Ectodermal cell (in vitro differentiated cells): ENCODE data around the gene CACYBP.
"Not testable (repeated sequence)": the region's sequence is repeated elsewhere in the genome, so short reads cannot be mapped to it uniquely, and the experiment has no call there.

Experiments used
- H3K27ac ChIP-seq: 2 replicates; pipeline ENCODE4 v1.7.0; 2013; ENCODE audit warnings: mild to moderate bottlenecking, low read depth, low read length; ENCODE audit not compliant: insufficient read depth, poor library complexity, severe bottlenecking
- H3K27me3 ChIP-seq: 2 replicates; pipeline ENCODE4 v1.7.0; 2013; ENCODE audit warnings: mild to moderate bottlenecking, low read length; ENCODE audit not compliant: insufficient read depth, control insufficient read depth, poor library complexity, severe bottlenecking
- H3K36me3 ChIP-seq: one replicate; pipeline ENCODE4 v1.7.0; 2013; ENCODE audit warnings: low read length; ENCODE audit not compliant: control insufficient read depth, insufficient read depth
- H3K4me1 ChIP-seq: one replicate; pipeline ENCODE4 v1.7.0; 2013; ENCODE audit warnings: low read length; ENCODE audit not compliant: control insufficient read depth, insufficient read depth
- H3K4me3 ChIP-seq: 2 replicates; pipeline ENCODE4 v1.7.0; 2013; ENCODE audit warnings: low read depth, low read length, control low read depth; ENCODE audit not compliant: insufficient read depth
- H3K9me3 ChIP-seq: 2 replicates; pipeline ENCODE4 v1.7.0; 2013; ENCODE audit warnings: mild to moderate bottlenecking, low read length, moderate library complexity; ENCODE audit not compliant: control insufficient read depth
- WGBS, 2 experiments: methylation state at CpG; one replicate each; pipeline ENCODE4 v1.1.7; 2013; ENCODE audit warnings: missing lambda C conversion rate in 2 of 2; 5-methylcytosine and 5-hydroxymethylcytosine counted together

Gene CACYBP

DNA sequence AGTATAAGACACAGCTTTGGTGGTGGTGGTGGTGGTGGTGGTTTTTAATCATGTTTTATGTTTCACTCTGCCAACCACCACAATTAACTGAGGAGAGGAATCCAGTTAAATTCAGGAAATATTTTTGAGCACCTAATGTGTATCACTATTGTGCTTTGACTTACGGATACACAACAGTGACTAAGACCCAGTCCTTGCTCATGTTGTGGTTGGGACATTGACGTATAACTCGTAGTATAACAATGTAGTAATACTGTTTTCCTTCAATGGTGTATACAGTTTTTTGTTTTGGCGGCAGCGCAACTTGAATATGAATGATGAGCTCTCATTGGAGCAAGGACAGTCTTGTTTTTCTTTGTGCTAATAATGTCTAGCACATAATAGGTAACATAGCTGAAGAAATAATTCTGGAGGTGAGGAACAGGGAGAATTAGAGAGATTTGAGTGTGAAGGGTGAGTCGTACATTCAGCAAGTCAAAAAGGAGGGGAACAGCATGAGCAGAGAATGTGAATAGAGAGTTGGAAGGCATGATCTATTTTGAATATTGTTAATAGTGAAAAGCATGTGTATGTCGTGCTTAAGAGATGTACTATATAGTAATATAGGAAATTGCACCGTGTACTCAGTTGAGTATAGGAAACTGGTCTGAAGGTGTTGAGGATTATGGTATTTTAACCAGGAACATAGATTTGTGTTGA, 5.5 kb downstream of the CACYBP start:
- H3K4me1 ChIP-seq: peaks cover 8% of the 10 kb centered on the region
- H3K27ac ChIP-seq: no peak overlapping the region
- H3K36me3 ChIP-seq: peaks cover 31% of the 10 kb centered on the region
- H3K4me3 ChIP-seq: no peak overlapping the region
- H3K9me3 ChIP-seq: no peaks in the 10 kb centered on the region
- WGBS, 2 experiments: 94 to 96% methylated on average over 8 of the region's 8 CpGs
- no peaks in the 10 kb centered on the region for H3K27me3 ChIP-seq

DNA sequence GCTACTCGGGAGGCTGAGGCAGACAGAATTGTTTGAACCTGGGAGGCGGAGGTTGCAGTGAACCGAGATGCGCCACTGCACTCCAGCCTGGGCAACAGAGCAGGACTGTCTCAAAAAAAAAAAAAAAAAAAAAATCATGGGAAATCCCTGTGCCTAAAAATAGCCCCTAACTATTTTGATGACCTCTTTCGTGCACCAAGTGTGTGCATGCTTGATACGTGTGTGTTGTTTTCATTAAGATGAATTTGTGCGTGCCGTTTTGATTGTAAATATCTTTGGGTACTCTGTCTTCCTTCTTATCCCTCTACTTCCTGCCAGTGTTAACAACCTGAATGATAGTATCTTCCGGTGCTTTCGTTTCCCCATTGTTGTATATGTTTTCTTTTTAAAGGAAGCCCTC, 9.8 kb downstream of the CACYBP start:
- H3K36me3 ChIP-seq: peaks cover 70% of the 10 kb centered on the region
- WGBS, 2 experiments: 93 to 96% methylated on average over 8 to 10 of the region's 10 CpGs

DNA sequence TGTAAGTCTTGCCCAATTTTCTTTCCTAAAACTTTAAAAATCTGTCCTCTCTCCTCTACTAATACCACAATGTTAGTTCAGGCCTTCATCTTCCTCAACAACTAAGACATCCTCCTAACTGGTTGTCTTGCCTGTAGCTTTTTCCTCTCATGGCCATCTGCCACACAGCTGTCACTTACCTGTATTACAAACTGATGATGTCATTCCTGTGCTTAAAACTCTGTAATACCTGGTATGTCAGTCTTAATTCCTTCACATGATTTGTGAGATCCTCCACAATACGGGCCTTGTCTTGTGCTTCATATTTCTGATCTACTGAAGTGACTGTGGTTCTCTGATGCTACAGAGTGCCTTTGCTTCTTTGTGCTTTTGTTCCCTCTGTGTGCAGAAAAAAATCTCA, 13.7 kb downstream of the CACYBP start:
- H3K36me3 ChIP-seq: peaks cover 50% of the 10 kb centered on the region

More for the DNA sequence above, 9.8 kb downstream of the CACYBP start:
- no peaks in the 10 kb centered on the region for H3K27me3 ChIP-seq
- no peak overlapping the region for H3K27ac ChIP-seq
- H3K4me1 ChIP-seq: no peaks in the 10 kb centered on the region
- H3K9me3 ChIP-seq: no peaks in the 10 kb centered on the region
- no peak overlapping the region for H3K4me3 ChIP-seq

GRCh38 chr1:175015243-175015642, 15.5 kb downstream of the CACYBP start:
- Histone ChIP-seq H3K9me3 (no peaks in the 10 kb centered on the region), H3K4me3 (no peak overlapping the region), H3K27ac (no peak overlapping the region), H3K27me3 (no peaks in the 10 kb centered on the region), H3K4me1 (no peaks in the 10 kb centered on the region), H3K36me3 (peaks cover 44% of the 10 kb centered on the region)
- 88 to 96% methylated on average over 3 to 4 of the region's 4 CpGs for WGBS, 2 experiments

More for the DNA sequence above, 13.7 kb downstream of the CACYBP start:
- Histone ChIP-seq H3K9me3 (no peaks in the 10 kb centered on the region), H3K27ac (no peak overlapping the region), H3K4me1 (no peaks in the 10 kb centered on the region), H3K4me3 (no peak overlapping the region), H3K27me3 (no peaks in the 10 kb centered on the region)
- 97 to 100% methylated on average over 1 of the region's 1 CpG for WGBS, 2 experiments

DNA sequence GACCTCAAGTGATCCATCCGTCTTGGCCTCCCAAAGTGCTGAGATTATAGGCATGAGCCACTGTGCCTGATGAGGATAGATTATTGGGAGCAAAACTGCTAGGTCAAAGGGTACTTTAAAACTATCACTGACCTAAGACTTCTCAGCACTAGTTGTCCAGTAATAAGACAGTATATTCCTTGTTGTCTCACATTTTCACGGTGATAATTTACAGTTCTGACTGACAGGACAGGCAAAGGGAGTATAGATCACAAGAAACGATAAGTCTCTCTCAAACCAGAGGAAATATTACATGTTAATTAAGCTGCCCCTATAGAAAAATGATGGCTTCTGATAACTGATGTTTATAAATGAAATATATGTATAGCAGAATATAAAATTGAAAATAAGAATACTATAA, 19.8 kb downstream of the CACYBP start:
- no peak overlapping the region for H3K4me3 ChIP-seq
- H3K4me1 ChIP-seq: no peaks in the 10 kb centered on the region
- 91 to 94% methylated on average over 2 to 3 of the region's 3 CpGs for WGBS, 2 experiments
- no peaks in the 10 kb centered on the region for H3K9me3 ChIP-seq
- H3K27me3 ChIP-seq: no peaks in the 10 kb centered on the region
- H3K36me3 ChIP-seq: peaks cover 5% of the 10 kb centered on the region
- H3K27ac ChIP-seq: no peak overlapping the region

DNA sequence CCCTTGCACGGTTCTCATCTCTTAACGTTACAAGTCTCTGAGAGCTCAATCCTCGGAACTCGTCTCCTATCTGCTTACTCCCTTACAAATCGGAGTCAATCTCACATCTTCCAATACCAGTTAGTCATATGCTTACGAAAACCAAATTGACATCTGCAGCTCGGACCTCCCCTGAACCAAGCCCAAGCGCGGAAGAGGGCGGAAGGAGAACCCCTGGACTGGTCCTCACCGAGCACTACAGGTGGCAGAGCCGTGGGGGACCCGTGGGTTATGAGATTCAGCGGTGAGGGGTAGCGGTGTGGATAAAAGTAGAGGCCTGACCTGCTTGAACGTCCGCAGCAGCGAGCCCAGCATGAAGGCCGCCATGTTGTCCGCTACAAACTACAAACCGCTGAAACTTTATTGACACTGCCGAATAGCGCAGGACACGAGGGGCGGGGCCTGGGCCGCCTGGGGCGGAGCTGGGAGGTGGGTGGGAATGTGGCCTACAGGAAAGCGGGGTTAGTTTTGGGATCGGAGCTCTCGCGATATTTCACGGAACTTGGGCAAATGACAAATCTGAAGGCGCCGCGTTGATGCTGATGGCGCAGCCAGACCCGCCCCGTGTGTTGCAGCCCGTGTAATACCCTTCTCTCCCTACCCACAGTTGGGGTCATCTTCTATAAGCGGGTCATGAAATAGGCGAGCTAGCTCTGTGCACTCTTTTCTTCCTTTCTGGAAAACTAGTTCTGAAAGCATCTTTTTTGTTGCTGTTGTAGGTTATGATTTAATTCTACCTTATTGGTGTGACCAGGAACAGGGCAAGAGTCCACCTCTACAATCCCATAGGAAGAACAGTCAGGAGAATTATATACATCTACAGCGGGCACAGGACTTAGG, 23.5 kb downstream of the CACYBP start, which contains the start of gene MRPS14:
MRPS14 (minus strand) TSS at position 383 of the 879 bp plus-strand sequence; CDS start at position 366, 17 bp downstream.
- Histone ChIP-seq H3K9me3 (no peaks in the 10 kb centered on the region), H3K4me1 (no peaks in the 10 kb centered on the region), H3K27me3 (no peaks in the 10 kb centered on the region), H3K4me3 (peak within 1 kb of the TSS; percentile 66), H3K36me3 (no peaks in the 10 kb centered on the region), H3K27ac (peak within 1 kb of the TSS; percentile 78)
- 5% methylated on average over 42 of the region's 42 CpGs for WGBS, 2 experiments

DNA sequence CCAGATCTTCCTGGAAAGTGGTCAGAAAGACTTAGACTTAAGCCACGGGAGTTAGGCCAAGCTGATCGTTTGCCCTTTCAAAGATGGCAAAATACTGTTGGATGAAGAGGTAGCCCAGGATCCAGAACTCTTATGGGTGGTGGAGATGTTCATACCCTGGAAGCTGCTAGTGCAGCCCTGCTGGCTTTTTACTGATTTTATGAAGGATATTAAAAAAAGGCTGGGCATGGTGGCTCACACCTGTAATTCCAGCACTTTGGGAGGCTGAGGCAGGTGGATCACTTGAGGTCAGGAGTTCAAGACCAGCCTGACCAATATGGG, 24.1 kb downstream of the CACYBP start:
- H3K27me3 ChIP-seq, H3K9me3 ChIP-seq, H3K36me3 ChIP-seq, H3K4me1 ChIP-seq: not testable (repeated sequence)
- peak overlapping the region; percentile 78 for H3K27ac ChIP-seq
- peak overlapping the region; percentile 66 for H3K4me3 ChIP-seq
- 96% methylated on average over 2 of the region's 2 CpGs for WGBS, 2 experiments

- no peak overlapping the region for H3K27ac ChIP-seq
- 87 to 96% methylated on average over 2 of the region's 2 CpGs for WGBS, 2 experiments
- no peaks in the 10 kb centered on the region for H3K27me3 ChIP-seq
- no peaks in the 10 kb centered on the region for H3K4me1 ChIP-seq
- H3K9me3 ChIP-seq: no peaks in the 10 kb centered on the region
- H3K36me3 ChIP-seq: no peaks in the 10 kb centered on the region
- H3K4me3 ChIP-seq: no peak overlapping the region
Observed at GRCh38 chr1:175024773-175025172, 25.0 kb downstream of the CACYBP start.

DNA sequence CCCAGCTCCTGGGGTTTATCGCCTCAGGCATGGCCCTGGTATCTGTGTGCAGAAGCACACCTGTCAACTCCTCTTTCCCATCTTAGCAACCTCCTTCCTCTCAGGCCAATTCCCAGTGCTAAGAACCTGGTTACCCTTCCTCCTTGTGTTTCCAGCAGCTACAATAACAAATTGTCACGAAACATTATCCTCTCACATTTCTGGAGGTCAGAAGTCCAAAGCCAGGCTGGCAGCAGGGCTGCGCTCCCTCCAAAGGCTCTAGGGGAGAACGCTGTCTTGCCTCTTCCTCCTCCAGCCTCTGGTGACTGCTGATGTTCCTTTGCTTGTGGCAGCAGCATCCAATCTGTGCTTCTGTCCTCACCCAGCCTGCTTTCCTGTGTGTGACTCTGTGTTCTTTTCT, 34.2 kb downstream of the CACYBP start:
- WGBS, 2 experiments: 81 to 90% methylated on average over 4 of the region's 4 CpGs
- H3K4me1 ChIP-seq: peaks cover 5% of the 10 kb centered on the region
- no peak overlapping the region for H3K4me3 ChIP-seq
- no peaks in the 10 kb centered on the region for H3K9me3 ChIP-seq
- no peak overlapping the region for H3K27ac ChIP-seq
- no peaks in the 10 kb centered on the region for H3K27me3 ChIP-seq
- no peaks in the 10 kb centered on the region for H3K36me3 ChIP-seq

GRCh38 chr1:175034775-175035174, 35.0 kb downstream of the CACYBP start:
- Histone ChIP-seq H3K4me3 (no peak overlapping the region), H3K9me3 (no peaks in the 10 kb centered on the region), H3K4me1 (peaks cover 5% of the 10 kb centered on the region), H3K27ac (no peak overlapping the region), H3K27me3 (no peaks in the 10 kb centered on the region), H3K36me3 (no peaks in the 10 kb centered on the region)
- 91 to 94% methylated on average over 2 of the region's 2 CpGs for WGBS, 2 experiments
